Immature natural killer cell (primary cell): ENCODE data around the gene ARPP19. TPM values are rescaled to one million over a fixed set of nuclear protein-coding genes. Genes with fewer than 3 reads are reported as not detected.

Experiments used
- polyA plus RNA-seq, 3 donors: library from polyadenylated mRNA; unstranded; fragments of 300-500 nt; fragmentation: Illumina TruSeq; gene quantifications; one replicate each; pipeline ENCODE4 v1.2.3, GENCODE V29; 2021

Gene ARPP19
- polyA plus RNA-seq, 3 donors from 2014 or later = 62.9 to 88.5 (median 71.2) TPM

Other genes with a start within 250 kb of the ARPP19 start
- 10 to 100 TPM in 1 of 3 donors, 1 to 10 TPM in 2; 2.0 to 10.9 (median 5.9) TPM for gene MYO5A, start 40.1 kb downstream of the ARPP19 start, polyA plus RNA-seq
- 10 to 100 TPM in 1 of 3 donors, 1 to 10 TPM in 2; 7.6 to 15.7 (median 9.3) TPM for gene ATOSA, start 110.4 kb upstream of the ARPP19 start, polyA plus RNA-seq
- not detected for gene ONECUT1, start 221.3 kb upstream of the ARPP19 start, polyA plus RNA-seq